ENCODE measurements around the gene LCE2D. TPM values are rescaled to one million over a fixed set of nuclear protein-coding genes. Genes with fewer than 3 reads are reported as not detected.
"Not testable (repeated sequence)": the region's sequence is repeated elsewhere in the genome, so short reads cannot be mapped to it uniquely, and the experiment has no call there.

Gene LCE2D
- total RNA-seq, 1 donor from 2014 or later, result not detected

- H3K36me3 Mint-ChIP-seq (ENCODE audit: low read depth), result not testable (repeated sequence)
Measured at GRCh38 chr1:152666171-152666570, 3.0 kb downstream of the LCE2D start.

GRCh38 chr1:152667648-152668047, 4.5 kb downstream of the LCE2D start:
- intact Hi-C loops (cut with micrococcal nuclease), result no loop called here
- Mint-ChIP-seq H3K36me3 (ENCODE audit: low read depth) (no peaks in the 10 kb centered on the region), H3K4me3 (no peak overlapping the region), H3K9me3 (no peaks in the 10 kb centered on the region), H3K27ac (no peak overlapping the region), H3K4me1 (no peaks in the 10 kb centered on the region), H3K27me3 (peaks cover 4% of the 10 kb centered on the region)
- no peak for DNase-seq

More at GRCh38 chr1:152666171-152666570, 3.0 kb downstream of the LCE2D start:
- intact Hi-C loops (cut with micrococcal nuclease); H3K4me1 Mint-ChIP-seq; H3K9me3 Mint-ChIP-seq; H3K27ac Mint-ChIP-seq; H3K27me3 Mint-ChIP-seq; H3K4me3 Mint-ChIP-seq; DNase-seq: not testable (repeated sequence)

DNA sequence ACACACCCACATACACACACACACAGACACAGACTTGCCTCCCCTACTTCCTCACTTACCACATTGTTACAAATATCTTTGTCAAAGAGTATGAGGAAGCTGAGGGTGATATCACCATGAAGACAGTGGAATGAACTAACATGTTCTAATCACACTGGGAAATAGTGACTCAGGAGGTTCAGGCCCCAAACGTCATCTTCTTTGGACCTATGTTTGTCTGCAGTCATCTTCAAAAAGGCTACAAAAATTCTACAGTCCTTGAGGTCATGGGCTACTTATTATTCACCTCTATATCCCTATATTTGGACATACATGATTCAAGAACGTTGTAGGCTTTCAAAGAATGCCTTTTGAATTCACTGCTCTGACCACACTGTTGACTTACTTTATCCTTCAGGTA, 9.8 kb downstream of the LCE2D start:
- Mint-ChIP-seq H3K27me3 (peaks cover 6% of the 10 kb centered on the region), H3K27ac (no peak overlapping the region), H3K4me3 (no peak overlapping the region), H3K36me3 (ENCODE audit: low read depth) (no peaks in the 10 kb centered on the region), H3K9me3 (no peaks in the 10 kb centered on the region), H3K4me1 (no peaks in the 10 kb centered on the region)
- no peak for DNase-seq
- intact Hi-C loops (cut with micrococcal nuclease), result no loop called here

DNA sequence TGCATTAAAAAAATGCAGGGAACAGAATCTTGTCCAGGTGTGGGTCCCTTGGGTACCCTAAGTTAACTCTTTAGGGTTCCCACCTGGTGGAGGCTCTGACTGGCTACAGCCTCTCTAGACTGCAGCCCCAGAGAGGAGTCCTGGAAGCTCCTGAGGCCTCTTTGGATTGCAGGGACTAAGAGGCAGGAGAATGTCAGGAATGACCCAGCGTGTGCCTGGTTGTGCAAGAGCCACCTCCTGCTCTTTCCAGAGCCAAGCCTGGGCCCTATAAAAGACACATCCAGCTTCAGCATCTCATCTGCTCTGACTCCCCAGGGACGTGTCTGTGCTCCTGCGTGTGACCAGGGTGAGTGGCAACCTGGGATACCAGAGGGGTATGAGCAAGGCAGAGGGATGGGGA, 11.8 kb downstream of the LCE2D start, which contains the start of gene LCE2C:
TSS of gene LCE2C (plus strand) at position 297 of the 400 bp plus-strand sequence. CDS start 737 bp downstream, outside the sequence.
- DNase-seq; H3K9me3 Mint-ChIP-seq; H3K36me3 Mint-ChIP-seq (ENCODE audit: low read depth); H3K27me3 Mint-ChIP-seq; intact Hi-C loops (cut with micrococcal nuclease); H3K4me3 Mint-ChIP-seq; H3K4me1 Mint-ChIP-seq; H3K27ac Mint-ChIP-seq: not testable (repeated sequence)

- no peak overlapping the region for H3K27ac Mint-ChIP-seq
- H3K9me3 Mint-ChIP-seq, result no peaks in the 10 kb centered on the region
- no peak for DNase-seq
- no peaks in the 10 kb centered on the region for H3K4me1 Mint-ChIP-seq
- no peaks in the 10 kb centered on the region for H3K36me3 Mint-ChIP-seq (ENCODE audit: low read depth)
- no peak overlapping the region for H3K4me3 Mint-ChIP-seq
- intact Hi-C loops (cut with micrococcal nuclease), result no loop called here
- peaks cover 2% of the 10 kb centered on the region for H3K27me3 Mint-ChIP-seq
Measured at GRCh38 chr1:152679459-152679858, 16.3 kb downstream of the LCE2D start.

DNA sequence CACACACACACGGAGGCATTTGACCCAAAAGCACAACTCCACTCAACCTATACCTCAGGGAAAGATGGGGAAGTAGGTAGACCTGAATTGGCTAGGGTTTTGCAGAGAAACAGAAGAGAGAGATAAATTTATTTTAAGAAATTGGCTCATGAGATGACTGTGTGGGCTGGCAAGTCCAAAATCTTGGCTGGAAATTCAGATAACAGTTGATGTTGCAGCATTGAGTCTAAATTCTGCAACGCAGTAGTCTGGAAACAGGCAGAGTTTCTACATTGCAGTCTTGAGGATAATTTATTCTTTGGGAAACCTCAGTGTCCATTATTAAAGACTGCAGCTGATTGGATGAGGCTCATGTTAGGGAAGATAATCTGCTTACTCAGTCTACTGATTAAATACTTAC, 18.4 kb downstream of the LCE2D start:
- DNase-seq, result no peak
- H3K9me3 Mint-ChIP-seq, result no peaks in the 10 kb centered on the region

GRCh38 chr1:152683846-152684245, 20.7 kb downstream of the LCE2D start:
- no peak overlapping the region for H3K27ac Mint-ChIP-seq

More for the DNA sequence above, 18.4 kb downstream of the LCE2D start:
- Mint-ChIP-seq H3K27ac (no peak overlapping the region), H3K27me3 (no peaks in the 10 kb centered on the region), H3K4me3 (no peak overlapping the region), H3K4me1 (no peaks in the 10 kb centered on the region), H3K36me3 (ENCODE audit: low read depth) (no peaks in the 10 kb centered on the region)
- intact Hi-C loops (cut with micrococcal nuclease), result no loop called here

GRCh38 chr1:152685823-152686222, 22.6 kb downstream of the LCE2D start, which contains the start of gene LCE2B:
TSS of gene LCE2B (plus strand) at chr1:152686123. CDS start at chr1:152686844, 721 bp downstream.
- H3K27me3 Mint-ChIP-seq; H3K9me3 Mint-ChIP-seq; DNase-seq; H3K4me3 Mint-ChIP-seq; H3K4me1 Mint-ChIP-seq; H3K27ac Mint-ChIP-seq; intact Hi-C loops (cut with micrococcal nuclease); H3K36me3 Mint-ChIP-seq (ENCODE audit: low read depth): not testable (repeated sequence)

More at GRCh38 chr1:152683846-152684245, 20.7 kb downstream of the LCE2D start:
- intact Hi-C loops (cut with micrococcal nuclease), result no loop called here
- H3K27me3 Mint-ChIP-seq, result peaks cover 2% of the 10 kb centered on the region
- H3K9me3 Mint-ChIP-seq, result no peaks in the 10 kb centered on the region
- H3K4me1 Mint-ChIP-seq, result no peaks in the 10 kb centered on the region
- H3K36me3 Mint-ChIP-seq (ENCODE audit: low read depth), result no peaks in the 10 kb centered on the region
- no peak overlapping the region for H3K4me3 Mint-ChIP-seq
- no peak for DNase-seq

DNA sequence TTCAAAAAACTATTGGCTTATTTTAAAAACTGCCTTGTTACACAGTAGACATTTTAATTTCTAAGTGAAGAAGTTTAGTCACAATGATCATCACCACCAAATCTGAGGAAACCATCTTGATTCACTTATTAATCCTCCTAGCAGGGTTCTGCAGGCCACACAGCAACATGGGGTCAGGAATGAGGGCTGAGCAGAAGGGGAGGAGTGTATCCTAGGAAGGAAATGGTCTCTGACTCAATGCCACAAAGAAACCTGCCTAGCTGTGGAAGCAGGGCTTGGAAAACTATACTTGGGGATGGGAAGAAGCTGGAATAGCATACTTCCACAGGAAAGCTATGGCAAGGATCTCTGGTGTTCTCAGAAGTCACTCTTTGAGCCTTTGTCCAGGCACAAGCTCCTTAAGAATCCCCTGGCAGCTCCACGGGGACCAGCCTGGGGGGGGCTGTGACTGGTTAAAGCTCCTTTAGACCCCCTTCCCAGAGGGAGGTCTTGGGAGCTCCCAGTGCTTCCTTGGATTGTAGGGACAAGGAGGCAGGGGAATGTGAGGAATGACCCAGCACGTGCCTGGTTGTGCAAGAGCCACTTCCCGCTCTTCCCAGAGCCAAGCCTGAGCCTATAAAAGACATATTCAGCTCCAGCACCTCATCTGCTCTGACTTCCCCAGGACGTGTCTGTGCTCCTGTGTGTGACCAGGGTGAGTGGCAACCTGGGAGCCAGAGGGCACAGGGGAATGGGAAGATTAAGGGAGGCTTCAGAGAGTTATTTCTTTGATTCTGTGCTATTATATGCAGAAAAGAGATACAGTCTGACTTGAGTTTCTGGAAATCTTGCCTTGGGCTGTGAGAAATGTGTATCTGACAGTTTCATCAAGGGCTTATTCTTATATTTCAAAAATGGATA, 34.8 kb downstream of the LCE2D start, which contains the start of gene LCE2A:
TSS of gene LCE2A (plus strand) at position 645 of the 900 bp plus-strand sequence. CDS start 557 bp downstream, outside the sequence.
- no peak within 1 kb of the TSS for H3K4me3 Mint-ChIP-seq
- H3K9me3 Mint-ChIP-seq, result peaks cover 8% of the 10 kb centered on the region
- no peaks in the 10 kb centered on the region for H3K27me3 Mint-ChIP-seq
- intact Hi-C loops (cut with micrococcal nuclease), result no loop called here
- no peak for DNase-seq
- H3K27ac Mint-ChIP-seq, result no peak within 1 kb of the TSS
- no peaks in the 10 kb centered on the region for H3K4me1 Mint-ChIP-seq
- no peaks in the 10 kb centered on the region for H3K36me3 Mint-ChIP-seq (ENCODE audit: low read depth)

DNA sequence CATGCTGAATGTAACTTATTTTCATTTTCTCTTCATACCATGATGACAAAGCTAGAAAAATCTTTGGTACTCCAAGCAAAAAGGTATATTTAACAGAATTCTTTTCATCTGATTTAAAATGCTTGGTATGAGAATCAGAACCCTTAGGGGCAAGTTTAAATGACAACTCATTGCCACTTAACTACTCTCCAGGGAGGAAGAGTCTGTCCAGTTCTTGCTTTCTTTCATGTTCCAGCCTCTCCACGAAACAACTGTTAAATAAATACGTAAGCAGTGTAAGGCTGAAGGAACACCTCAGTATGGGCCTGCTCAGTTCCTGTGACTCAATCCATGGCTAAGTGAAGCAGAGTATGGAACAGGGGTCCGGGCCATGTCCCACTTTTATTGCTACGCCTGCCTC, 36.6 kb downstream of the LCE2D start:
- intact Hi-C loops (cut with micrococcal nuclease), result no loop called here
- no peak overlapping the region for H3K27ac Mint-ChIP-seq
- no peaks in the 10 kb centered on the region for H3K36me3 Mint-ChIP-seq (ENCODE audit: low read depth)
- H3K9me3 Mint-ChIP-seq, result no peaks in the 10 kb centered on the region
- no peak overlapping the region for H3K4me3 Mint-ChIP-seq
- peaks cover 3% of the 10 kb centered on the region for H3K27me3 Mint-ChIP-seq
- H3K4me1 Mint-ChIP-seq, result no peaks in the 10 kb centered on the region
- no peak for DNase-seq

GRCh38 chr1:152707860-152708259, 44.7 kb downstream of the LCE2D start, which contains the start of gene LCE4A:
TSS of gene LCE4A (plus strand) at chr1:152708160. CDS start at chr1:152709076, 916 bp downstream.
- Mint-ChIP-seq H3K36me3 (ENCODE audit: low read depth) (no peaks in the 10 kb centered on the region), H3K9me3 (no peaks in the 10 kb centered on the region), H3K4me1 (no peaks in the 10 kb centered on the region), H3K4me3 (no peak within 1 kb of the TSS), H3K27ac (no peak within 1 kb of the TSS), H3K27me3 (peaks cover 7% of the 10 kb centered on the region)
- intact Hi-C loops (cut with micrococcal nuclease), result no loop called here
- DNase-seq, result no peak

Other genes starting within 250 kb of the LCE2D start
- not detected in 2 replicates for gene CRNN, start 249.1 kb upstream of the LCE2D start, total RNA-seq
- not detected in 2 replicates for gene LCE5A, start 152.6 kb upstream of the LCE2D start, total RNA-seq
- gene CRCT1, start 148.9 kb upstream of the LCE2D start, total RNA-seq, result not detected in 2 replicates
- not detected in 2 replicates for gene LCE3E, start 96.6 kb upstream of the LCE2D start, total RNA-seq
- gene LCE3D, start 82.9 kb upstream of the LCE2D start, total RNA-seq, result not detected in 2 replicates
- not detected in 2 replicates for gene LCE3C, start 63.1 kb upstream of the LCE2D start, total RNA-seq
- not detected in 2 replicates for gene LCE3B, start 49.6 kb upstream of the LCE2D start, total RNA-seq
- not detected in 2 replicates for gene LCE3A, start 40.3 kb upstream of the LCE2D start, total RNA-seq
- not detected in 2 replicates for gene LCE2C, start 11.9 kb downstream of the LCE2D start, total RNA-seq
- gene LCE2B, start 22.7 kb downstream of the LCE2D start, total RNA-seq, result not detected in 2 replicates
- not detected in 2 replicates for gene LCE2A, start 35.0 kb downstream of the LCE2D start, total RNA-seq
- gene LCE4A, start 44.8 kb downstream of the LCE2D start, total RNA-seq, result not detected in 2 replicates
- not detected in 2 replicates for gene KPRP, start 94.6 kb downstream of the LCE2D start, total RNA-seq
- not detected in 2 replicates for gene LCE1F, start 111.8 kb downstream of the LCE2D start, total RNA-seq
- gene LCE1E, start 122.9 kb downstream of the LCE2D start, total RNA-seq, result not detected in 2 replicates
- not detected in 2 replicates for gene LCE1D, start 133.3 kb downstream of the LCE2D start, total RNA-seq
- gene LCE1C, start 143.3 kb downstream of the LCE2D start, total RNA-seq, result not detected in 2 replicates
- not detected in 2 replicates for gene LCE1B, start 148.6 kb downstream of the LCE2D start, total RNA-seq
- not detected in 2 replicates for gene LCE1A, start 164.1 kb downstream of the LCE2D start, total RNA-seq
- gene LCE6A, start 179.5 kb downstream of the LCE2D start, total RNA-seq, result not detected in 2 replicates
- not detected in 2 replicates for gene LCE7A, start 196.6 kb downstream of the LCE2D start, total RNA-seq
- gene SMCP, start 214.9 kb downstream of the LCE2D start, total RNA-seq, result not detected in 2 replicates
- not detected in 2 replicates for gene IVL, start 245.2 kb downstream of the LCE2D start, total RNA-seq